DMS114 treated with DMSO at 0.1 percent for 48 hours (cell line): ENCODE results near the gene MIX23.

Experiments
- DNase-seq: peaks from one replicate; lab custom pipeline; 2025; ENCODE audit not compliant: unreplicated experiment; lab: John Stamatoyannopoulos, UW

MIX23 gene

DNA sequence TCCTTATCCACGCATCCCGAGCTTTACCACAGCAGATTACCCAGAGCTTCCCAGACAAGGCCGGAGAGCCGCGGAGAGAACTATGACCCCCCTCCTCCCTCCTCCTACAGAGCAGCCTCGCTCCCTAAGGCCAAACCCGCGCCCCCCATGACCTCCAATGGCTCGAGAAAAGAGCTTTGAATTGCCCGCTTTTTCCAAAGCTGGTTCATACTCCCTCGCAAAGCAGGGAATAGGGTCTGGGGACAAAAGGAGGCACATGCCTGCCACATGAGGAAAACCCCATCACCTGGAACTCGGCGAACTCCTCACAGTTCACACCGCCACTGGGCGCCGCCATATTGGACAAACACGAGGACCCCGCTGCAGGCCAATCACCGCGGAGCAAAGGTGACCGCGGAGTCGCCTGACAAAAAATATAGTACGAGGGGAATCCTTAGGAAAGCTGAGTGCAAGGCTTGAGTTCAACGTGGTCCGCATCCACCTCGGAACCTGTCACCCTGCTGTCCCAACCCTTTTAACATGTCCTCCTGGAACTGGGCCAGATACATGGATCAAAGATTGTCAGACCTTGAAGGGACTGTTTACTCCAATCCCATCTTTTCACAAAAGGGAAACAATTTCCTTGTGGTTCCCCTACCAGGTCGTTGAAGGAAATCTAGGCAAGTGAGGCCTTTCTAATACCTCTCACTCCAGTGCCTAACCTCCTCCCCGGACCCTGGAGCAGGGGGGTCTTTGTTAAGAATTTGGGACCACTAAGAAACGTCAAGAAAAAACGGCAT lies at the start of gene MIX23:
TSS of gene MIX23 (minus strand) at position 344 of the 779 bp plus-strand sequence. CDS start at position 337, 7 bp downstream.
- peak; percentile 62 for DNase-seq

DNA sequence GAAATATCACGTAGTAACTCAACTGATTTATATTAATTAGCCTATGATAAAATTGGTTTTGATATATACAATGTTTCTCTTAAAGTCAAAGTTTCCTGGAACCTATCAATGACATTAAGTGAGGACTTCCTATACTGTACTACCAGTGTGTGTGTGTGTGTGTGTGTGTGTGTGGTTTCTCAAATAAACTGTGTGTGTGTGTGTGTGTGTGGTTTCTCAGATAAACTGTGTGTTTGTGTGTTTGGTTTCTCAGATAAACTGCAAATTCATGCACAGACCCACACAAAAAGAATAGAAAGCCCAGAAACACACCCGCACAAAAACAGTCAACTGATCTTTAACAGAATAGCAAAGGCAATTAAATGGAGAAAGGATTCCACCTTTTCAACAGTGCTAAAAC lies 47.3 kb upstream of the MIX23 start:
- DNase-seq: no peak

DNA sequence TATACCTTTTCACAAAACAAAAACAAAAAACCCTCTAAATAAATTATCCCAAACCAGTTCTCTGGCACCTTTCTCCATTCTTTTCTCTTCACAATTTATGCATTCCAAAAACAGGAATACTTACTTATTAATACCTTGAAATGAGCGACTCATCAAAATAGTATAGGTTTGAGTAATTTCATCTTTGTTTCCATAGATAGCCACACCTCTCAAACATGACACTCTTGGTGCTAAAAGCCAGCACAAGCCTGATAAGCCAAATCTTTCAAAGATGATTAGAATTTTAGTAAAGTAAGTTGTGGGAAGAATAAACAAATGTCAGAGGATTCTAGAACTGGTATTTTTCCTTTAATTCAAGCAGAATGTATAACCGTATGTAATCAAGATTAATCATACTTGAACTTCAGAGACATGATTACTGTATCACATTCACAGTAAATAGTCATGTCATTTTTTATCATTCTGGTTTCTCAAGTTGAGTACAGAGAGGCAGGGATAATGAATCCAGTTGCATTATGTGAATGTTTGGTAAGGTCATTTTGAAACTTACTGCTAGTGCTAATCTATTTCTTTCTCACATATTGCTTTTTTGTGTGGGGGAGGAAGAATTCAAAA lies 44.9 kb upstream of the MIX23 start:
- DNase-seq: no peak

DNA sequence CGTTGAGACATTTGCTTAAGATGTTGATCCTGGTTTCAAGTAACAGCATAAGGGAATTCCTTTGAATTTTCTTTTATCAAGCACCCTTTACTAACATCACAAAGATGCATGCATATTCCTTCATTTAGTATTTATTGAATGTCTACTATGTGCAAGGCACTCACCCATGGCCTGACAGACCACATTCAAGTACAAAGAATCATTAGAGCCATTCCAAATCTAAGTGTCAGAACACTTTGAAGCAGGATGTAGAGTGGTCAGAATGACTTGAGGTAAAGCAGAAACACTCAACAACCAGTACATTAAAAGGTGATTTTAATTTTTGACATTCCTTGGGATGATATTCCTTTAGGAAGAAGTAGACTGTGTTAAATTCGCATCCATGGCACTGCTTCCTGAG lies 38.8 kb upstream of the MIX23 start:
- DNase-seq: no peak

DNA sequence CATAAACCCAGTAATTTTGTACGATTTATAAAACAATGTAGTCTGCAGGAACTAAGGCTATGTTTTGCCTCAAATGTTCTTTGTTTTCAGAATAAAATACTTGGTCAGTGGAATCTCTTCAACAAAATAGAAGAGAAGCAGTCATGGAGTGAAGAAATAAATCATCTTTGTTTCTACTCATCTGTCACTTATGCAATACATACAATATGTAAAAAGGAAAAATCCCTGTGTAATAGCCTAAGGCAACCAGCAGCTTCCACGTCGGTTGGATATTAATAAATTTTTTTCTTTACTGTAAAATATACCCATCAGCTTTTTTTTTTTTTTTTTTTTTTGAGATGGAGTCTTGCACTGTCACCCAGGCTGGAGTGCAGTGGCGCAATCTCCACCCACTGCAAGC lies 38.1 kb upstream of the MIX23 start:
- no peak for DNase-seq

DNA sequence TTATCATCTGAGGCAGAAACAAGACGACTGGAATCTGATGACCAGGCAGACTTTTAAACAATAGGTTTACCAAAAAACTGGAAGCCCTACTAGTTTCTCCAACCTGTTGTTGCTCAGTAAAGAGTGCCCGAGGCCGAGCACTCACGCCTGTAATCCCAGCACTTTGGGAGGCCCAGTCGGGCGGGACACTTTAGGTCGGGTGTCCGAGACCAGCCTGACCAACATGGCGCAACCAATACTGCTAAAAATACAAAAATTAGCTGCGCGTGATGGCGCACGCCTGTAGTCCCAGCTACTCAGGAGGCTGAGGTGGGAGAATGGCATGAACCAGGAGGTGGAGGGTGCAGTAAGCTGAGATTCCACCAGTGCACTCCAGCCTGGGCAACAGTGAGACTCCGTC lies 33.9 kb upstream of the MIX23 start:
- no peak for DNase-seq

DNA sequence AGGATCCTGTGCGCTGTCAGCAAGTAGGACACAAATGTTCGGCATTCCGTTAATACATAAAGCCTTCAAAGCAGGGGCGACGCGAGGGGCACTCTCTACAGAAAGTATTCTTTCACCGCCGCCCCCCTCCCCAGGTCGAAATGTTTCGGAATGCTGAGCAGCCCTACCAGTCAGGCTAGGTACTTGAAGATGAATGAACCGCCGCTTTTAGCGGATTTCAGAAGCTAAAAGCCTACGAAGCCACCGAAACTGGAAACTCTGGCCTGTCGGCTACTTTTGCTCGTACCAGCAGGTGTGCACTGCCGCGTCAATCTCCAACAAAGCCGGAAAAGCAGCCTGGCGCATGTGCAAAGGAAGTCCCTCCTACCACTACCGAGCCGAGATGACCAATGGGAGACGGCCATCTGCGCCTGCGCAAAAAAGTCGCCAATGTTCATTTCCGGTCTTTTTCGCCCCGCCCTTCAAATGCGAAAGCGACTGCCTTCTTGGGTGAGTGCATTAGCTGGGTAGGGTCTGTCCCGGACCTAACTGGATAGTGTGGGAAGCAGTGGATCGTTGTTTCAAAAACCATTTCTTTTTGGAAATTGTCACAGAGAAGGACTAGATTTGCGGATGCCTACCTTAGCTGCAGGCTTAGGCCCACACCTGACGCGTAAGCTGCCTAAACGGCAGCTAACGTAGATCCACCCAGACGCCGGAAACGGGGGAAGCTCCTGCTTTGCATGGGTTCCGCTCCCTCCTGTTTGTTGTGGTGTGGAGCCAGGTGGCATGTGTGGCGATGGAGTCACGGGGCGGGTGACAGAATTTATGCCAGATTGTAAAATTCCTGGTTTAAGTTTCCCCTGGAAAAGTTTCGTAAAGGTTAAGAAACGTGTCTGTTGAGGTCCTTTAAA lies 33.0 kb upstream of the MIX23 start, which contains the start of gene WDR5B:
TSS of gene WDR5B (minus strand) at position 301 of the 893 bp plus-strand sequence. CDS start 534 bp downstream, outside the sequence.
- no peak for DNase-seq

DNA sequence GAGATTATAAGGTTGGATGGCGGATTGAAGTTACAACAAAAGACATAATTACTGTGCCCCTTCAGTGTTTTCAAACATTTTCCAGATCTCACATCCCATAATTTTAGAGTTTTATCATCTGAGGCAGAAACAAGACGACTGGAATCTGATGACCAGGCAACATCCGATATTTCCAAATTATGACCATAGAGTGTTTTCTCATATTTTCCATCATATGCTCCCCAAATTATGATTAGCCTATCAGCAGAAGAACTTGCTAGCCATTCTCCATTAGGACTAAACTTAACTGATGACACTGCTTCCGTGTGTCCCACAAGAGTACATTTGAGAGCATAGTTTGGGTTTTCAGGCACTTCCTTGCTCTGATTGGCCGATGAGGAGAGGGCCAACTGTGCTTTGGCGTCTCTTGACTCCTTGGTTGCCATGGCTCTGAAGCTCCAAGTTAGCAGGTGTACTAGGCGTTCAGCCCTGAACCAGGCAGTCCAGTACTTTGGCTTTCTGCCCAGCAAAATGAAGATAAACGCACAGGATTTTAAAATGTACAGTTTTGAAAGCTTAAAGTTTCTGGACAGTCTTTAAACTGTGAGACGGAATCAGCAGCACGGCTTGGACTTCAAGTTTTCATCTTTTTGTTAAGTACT lies 32.2 kb upstream of the MIX23 start:
- DNase-seq: no peak

DNA sequence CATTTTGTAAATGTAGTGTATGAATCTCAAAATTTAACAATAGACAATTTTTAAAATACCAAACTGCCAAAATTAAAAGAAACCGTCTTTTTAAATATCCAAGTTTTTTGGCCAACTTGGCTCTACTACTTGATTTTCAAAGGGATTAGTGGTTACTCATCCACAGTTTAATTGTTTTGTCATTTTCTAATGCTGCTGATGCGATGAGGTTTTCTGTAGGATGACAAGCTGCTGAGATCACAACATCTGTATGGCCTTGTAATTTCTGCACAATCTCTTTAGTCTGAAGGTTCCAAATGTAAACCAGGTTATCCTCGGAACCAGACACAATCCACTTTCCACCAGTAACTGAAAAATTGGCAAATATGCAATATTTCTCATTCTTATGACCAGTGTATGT lies 31.4 kb upstream of the MIX23 start:
- no peak for DNase-seq

DNA sequence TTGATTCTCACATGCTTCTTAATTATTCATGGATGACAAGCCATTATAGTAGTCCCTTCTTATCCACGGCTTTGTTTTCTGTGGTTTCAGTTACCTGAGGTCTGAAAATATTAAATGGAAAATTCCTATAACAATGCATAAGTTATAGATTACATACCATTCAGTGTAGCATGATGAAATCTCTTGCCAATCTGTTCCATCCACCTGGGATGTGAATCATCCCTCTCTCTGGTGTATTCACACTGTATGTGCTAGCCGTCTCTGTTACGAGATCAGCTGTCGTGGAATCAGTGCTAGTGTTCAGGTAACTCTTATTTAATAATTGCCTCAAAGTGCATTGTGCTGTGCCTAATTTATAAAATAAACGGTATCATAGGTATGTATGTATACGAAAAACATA lies 27.6 kb upstream of the MIX23 start:
- DNase-seq: no peak

DNA sequence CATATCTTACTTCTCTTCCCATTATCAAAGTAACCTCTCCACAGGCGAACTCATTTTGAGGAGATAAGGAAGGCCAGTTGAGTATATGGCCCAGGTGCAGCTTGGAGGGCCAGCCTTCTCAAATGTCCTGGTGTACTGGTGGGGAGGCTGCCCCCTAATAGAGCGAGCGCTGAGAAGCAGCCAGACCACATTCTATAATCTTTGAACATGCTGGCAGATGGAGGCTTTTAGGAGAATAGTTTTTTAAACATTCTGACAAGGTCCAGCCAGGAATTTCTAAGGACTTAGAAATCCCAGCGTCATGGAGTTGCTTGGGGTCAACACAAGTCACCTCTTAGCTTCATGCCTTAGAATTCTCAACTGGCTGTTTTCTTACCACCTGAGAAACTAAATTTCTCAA lies 27.1 kb upstream of the MIX23 start:
- no peak for DNase-seq

DNA sequence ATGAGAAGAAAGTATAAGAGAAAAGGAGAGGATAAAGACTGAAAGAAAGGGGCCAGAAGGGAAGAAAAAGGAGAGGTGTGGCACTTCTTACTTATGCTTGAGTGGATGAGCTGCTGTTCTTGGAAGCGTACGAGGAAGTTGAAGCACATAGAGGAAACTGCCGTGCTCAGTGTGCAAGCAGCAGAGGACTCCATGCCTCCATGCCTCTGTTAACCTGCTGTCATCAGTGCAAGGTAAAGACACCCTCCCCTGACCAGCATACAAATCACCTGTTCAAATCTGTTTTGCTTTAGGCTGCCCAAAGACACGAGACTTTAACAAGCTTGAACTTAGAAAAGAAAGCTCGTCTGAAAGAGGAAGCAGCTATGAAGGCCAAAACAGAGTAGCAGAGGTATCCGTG lies 26.4 kb upstream of the MIX23 start:
- DNase-seq: no peak

DNA sequence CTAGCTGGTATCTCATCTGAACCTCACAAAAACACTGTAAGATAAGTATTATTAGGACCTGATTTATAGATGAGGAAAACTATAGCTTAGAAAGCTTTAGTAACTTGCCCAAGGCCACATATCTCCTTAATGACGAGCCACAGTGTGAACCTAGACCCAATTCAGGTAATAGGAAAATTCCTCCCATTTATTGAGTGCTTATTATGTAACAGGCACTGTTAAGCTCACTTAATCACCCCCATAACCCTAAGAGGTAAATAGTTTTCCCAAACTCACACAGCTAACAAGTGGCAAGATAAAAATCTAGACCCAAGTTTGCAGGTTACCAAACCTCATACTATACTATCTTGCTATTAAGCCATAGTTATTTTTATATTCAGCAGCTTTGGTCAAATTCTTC lies 24.9 kb upstream of the MIX23 start:
- no peak for DNase-seq

DNA sequence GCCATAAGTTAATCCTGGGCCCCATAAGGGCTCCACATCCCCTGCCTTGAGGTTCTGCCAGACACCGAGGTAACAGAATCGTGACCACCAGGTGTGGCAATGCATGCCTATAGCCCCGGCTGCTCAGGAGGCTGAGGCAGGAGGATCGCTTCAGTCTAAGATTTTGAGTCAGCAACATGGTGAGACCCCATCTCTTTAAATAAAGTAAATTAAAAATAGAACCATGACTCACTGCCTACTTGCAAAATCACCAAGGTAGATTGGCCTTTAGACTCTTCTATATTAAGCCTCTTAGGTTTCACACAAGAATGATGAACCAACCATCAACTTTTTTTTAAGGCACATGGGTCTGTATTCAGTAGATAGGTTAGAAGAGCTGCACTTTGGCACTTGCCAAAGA lies 23.2 kb upstream of the MIX23 start:
- no peak for DNase-seq

DNA sequence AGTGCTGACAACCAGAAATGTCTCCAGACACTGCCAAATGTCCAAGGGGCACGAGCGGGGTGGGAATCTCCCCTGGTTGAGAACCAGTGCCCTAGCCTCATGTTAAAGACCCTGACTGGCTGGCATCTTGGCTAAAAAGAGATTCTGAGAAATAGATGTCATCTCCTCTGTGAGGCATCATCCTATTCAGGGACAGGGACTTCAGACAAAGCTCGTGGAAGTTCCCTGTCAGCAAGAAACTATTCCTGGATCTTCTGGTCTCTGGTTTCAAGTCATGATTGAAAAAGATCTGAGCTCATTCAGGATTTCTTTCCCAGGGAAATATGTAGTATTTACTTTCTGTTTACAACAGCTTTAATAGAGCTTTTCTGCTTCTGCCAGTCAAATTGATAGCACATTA lies 22.0 kb upstream of the MIX23 start:
- DNase-seq: no peak

DNA sequence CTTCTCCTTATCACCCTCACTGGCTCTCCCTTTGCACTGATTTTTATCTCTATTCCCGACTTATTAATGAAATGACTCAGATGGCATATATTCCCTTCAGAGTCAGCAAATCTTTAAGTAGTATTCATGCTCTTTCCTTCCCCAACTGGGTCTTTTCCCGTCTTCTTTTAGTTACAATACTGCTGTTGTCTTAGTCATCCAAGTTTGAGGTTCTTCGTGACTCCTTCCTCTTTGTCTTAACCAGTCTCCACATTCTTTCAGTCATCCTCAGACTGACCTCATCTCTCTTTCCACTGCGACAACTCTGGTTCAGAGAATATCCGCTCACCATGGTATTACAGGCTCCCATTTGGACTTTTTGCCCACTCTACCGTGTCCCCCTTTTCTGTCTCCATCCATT lies 20.5 kb upstream of the MIX23 start:
- no peak for DNase-seq

DNA sequence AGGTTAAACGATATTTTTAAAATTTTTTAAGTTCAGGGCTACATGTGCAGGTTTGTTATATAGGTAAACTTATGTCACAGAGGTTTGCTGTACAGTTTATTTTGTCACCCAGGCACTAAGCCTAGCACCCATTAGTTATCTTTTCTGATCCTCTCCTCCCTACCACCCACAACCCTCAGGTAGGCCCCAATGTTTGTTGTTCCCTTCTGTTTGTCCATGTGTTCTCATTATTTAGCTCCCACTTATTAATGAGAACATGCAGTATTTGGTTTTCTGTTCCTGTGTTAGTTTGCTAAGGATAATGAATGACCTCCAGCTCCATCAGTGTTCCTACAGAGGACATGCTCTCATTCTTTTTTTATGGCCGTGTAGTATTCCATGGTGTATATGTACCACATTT lies 15.9 kb upstream of the MIX23 start:
- DNase-seq: no peak

DNA sequence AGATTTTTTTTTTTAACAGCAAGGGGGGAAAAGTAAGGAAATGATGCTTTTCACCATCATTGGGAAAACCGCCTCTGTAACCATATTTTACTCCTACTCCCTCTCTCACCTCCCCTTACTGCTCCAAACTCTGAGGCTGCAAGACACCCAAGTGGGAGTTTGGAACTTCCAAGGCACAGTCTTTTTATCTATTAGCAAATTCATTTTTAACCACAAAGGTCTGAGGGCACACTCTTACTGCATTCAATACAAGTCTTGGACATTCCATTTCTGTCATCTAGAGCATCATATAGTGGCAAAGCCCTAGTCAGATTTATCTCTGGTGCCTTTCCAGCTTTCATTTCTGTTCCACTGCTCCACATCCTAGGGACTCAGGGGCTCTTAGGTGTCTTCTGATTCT lies 14.2 kb upstream of the MIX23 start:
- no peak for DNase-seq

DNA sequence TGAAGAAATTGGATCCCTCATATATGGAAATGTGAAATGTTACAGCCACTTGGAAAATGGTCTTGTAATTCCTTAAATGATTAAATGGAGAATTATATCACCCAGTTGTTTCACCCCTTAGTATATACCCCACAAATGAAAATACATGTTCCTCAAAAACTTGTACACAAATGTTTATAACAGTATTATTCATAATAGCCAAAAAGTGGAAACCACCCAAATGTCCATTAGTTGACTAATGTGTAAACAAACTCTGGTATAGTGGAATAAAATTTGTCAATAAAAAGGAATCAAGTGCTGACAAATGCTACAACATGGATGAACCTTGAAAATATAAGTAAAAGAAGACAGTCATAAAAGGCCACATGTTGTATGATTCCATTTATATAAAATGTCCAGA lies 13.5 kb upstream of the MIX23 start:
- DNase-seq: no peak

DNA sequence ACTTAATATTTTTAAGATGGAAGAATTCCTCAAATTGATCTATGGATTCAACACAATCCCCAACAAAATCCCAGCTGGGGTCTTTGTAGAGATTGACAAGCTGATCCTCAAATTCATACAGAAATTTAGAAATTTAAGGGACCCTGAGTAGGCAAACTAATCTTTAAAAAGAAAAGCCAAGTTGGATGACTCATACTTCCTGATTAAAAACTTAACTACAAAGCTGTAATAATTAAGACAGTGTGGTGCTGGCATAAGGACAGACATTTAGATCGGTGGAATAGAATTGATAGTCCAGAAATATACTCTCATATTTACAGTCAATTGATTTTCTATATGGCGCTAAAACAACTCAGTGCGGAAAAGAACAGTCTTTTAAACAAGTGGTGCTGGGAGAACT lies 12.6 kb upstream of the MIX23 start:
- DNase-seq: no peak

DNA sequence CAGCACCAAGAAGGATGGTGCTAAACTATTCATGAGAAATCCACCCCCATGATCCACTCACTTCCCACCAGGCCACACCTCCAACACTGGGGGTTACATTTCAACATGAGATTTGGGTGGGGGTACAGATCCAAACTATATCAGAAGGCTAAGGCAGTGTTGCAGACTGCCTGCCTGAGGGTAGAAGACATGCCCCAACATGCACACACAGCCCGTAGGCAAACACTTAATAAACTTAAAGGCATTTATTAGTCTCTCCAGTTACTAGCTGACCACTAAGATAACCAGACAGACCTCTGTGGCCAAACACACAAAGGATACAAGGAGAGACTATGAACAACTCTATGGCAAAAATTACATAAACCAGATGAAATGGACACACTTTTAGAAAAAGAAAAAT lies 11.1 kb upstream of the MIX23 start:
- DNase-seq: no peak
